Thymus (tissue), 11 donors: ENCODE results near the gene SUDS3. TPM values are rescaled to one million over a fixed set of nuclear protein-coding genes. Genes with fewer than 3 reads are reported as not detected.
"Not testable (repeated sequence)": the region's sequence is repeated elsewhere in the genome, so short reads cannot be mapped to it uniquely, and the experiment has no call there.

Source experiments
- DNase-seq, 9 donors: peaks; one replicate each; pipeline ENCODE4 v3.0.0-alpha.2; 2013; ENCODE audit warnings: low spot score in 9 of 9, low read depth in 6 of 9, missing footprints in 1 of 9
- H3K27ac ChIP-seq, 2 donors: one replicate each; pipeline ENCODE4 v1.5.1; 2013; ENCODE audit warnings: control low read depth in 1 of 2, low read depth in 1 of 2, low read length in 1 of 2, mild to moderate bottlenecking in 1 of 2, moderate library complexity in 1 of 2
- H3K27me3 ChIP-seq, 2 donors: one replicate each; pipeline ENCODE4 v1.5.1; 2013; ENCODE audit warnings: low read length in 1 of 2; ENCODE audit not compliant: control insufficient read depth in 2 of 2, insufficient read depth in 1 of 2
- H3K36me3 ChIP-seq, 2 donors: one replicate each; pipeline ENCODE4 v1.5.1; 2013; ENCODE audit warnings: low read length in 1 of 2, mild to moderate bottlenecking in 1 of 2, moderate library complexity in 1 of 2; ENCODE audit not compliant: control insufficient read depth in 2 of 2, insufficient read depth in 2 of 2
- H3K4me1 ChIP-seq, 2 donors: one replicate each; pipeline ENCODE4 v1.5.1; 2013; ENCODE audit warnings: low read length in 2 of 2; ENCODE audit not compliant: control insufficient read depth in 2 of 2, insufficient read depth in 2 of 2
- H3K4me3 ChIP-seq, 2 donors: one replicate each; pipeline ENCODE4 v1.5.1; 2013; ENCODE audit warnings: low read length in 2 of 2, control low read depth in 1 of 2, mild to moderate bottlenecking in 1 of 2
- H3K9me3 ChIP-seq, 2 donors: one replicate each; pipeline ENCODE4 v1.5.1; 2013; ENCODE audit warnings: low read length in 1 of 2, mild to moderate bottlenecking in 1 of 2; ENCODE audit not compliant: control insufficient read depth in 2 of 2, insufficient read depth in 1 of 2
- WGBS: extraction: QIAGEN DNeasy Blood & Tissue Kit; methylation state at CpG from one replicate; pipeline ENCODE4 v1.1.7; 2013; 5-methylcytosine and 5-hydroxymethylcytosine counted together
- polyA plus RNA-seq: library from polyadenylated mRNA; stranded (reverse); fragments of 200-250 nt; gene quantifications from one replicate; pipeline ENCODE4 v1.2.3, GENCODE V29; 2013
- total RNA-seq: library from RNA; stranded (reverse); fragments of 120-200 nt; gene quantifications from one replicate; pipeline ENCODE4 v1.2.4, GENCODE V29; 2013
- donor health status: healthy.

Gene SUDS3
- total and polyA plus RNA-seq, 2 donors = 19.3 to 21.8 TPM

DNA sequence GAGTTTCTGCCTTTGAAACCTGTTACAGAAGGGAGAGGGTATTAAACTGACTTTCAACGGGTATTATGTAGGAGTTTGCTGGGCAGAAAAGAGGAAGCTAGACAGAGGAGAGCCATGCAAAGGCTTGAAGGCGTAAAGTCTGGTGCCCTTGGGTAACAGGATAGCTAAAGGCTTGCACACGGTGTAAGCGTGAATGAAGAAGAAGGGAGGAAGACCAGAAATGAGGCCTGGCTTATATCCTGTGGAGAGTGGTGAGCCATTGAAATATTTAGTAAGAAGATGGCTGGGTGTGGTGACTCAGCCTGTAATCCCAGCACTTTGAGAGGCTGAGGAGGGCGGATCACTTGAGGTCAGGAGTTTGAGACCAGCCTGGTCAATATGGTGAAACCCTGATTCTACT lies 22.6 kb downstream of the SUDS3 start:
- Histone ChIP-seq H3K27me3 (no peaks in the 10 kb centered on the region), H3K27ac (no peak overlapping the region), H3K36me3 (peaks cover 58 to 59% of the 10 kb centered on the region in 2 donors), H3K4me1 (peaks cover 0 to 2% of the 10 kb centered on the region in 2 donors), H3K9me3 (no peaks in the 10 kb centered on the region), H3K4me3 (no peak overlapping the region)
- WGBS = 95% methylated on average over 5 of the region's 5 CpGs
- DNase-seq = no peak

DNA sequence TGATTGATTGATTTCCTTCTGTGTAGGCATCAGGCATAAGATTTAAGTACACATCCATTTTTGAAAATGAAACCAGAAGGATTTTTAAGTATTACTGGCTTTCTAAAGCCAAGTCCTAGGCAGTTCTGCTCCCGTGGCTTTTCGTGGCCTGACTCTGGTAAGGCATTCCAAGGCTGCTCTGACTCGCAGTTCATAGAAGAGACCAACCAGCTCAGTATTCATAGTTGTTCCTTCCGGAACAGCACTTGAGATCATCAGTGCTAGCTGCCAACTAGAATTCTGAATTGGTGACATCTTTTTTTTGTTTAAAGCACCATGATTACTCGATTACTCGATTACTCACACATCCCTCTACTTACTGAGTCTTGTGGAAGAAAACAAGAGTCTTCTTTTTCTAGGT lies 25.9 kb downstream of the SUDS3 start:
- H3K4me1 ChIP-seq = peaks cover 0 to 2% of the 10 kb centered on the region in 2 donors
- H3K9me3 ChIP-seq = no peaks in the 10 kb centered on the region
- H3K27ac ChIP-seq = no peak overlapping the region
- 93% methylated on average over 6 of the region's 6 CpGs for WGBS
- DNase-seq = no peak
- peaks cover 44 to 56% of the 10 kb centered on the region in 2 donors for H3K36me3 ChIP-seq
- H3K27me3 ChIP-seq = no peaks in the 10 kb centered on the region
- H3K4me3 ChIP-seq = no peak overlapping the region

DNA sequence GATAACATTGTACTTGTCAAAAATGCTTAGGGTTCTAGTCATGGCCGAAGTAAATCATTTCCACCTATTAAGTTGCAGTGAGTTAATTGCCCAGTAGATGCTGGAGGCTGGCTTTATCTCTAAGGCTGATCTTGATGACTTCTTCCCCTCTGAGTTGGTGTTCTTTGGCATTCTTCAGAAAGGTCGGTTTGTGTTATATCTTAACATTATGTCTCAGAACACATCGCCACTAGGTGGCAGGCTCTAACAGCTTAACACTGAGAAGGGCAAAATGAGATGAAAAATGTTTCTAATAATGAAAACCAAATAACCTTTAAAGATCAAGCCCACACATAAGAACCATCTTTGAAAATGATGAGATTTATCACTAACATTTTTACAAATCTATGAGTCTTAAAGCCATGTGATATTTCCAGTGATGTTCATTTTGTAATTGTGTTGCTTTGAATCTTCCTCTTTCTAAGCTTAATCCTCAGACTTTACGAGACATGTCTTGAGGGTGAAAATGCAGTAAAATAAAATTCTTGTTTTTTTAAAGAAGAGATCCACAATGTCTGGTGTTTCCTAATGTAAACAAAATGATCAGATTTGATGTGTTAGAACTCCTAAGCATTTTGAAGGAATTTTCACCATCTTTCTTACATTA lies 28.6 kb downstream of the SUDS3 start:
- Histone ChIP-seq H3K4me1 (no peaks in the 10 kb centered on the region), H3K4me3 (no peak overlapping the region), H3K9me3 (no peaks in the 10 kb centered on the region), H3K27ac (no peak overlapping the region), H3K27me3 (no peaks in the 10 kb centered on the region), H3K36me3 (peaks cover 29 to 47% of the 10 kb centered on the region in 2 donors)
- peak in 8 of 9 donors; percentile 10 to 69 (median 39) for DNase-seq
- 48% methylated on average over 4 of the region's 4 CpGs for WGBS

DNA sequence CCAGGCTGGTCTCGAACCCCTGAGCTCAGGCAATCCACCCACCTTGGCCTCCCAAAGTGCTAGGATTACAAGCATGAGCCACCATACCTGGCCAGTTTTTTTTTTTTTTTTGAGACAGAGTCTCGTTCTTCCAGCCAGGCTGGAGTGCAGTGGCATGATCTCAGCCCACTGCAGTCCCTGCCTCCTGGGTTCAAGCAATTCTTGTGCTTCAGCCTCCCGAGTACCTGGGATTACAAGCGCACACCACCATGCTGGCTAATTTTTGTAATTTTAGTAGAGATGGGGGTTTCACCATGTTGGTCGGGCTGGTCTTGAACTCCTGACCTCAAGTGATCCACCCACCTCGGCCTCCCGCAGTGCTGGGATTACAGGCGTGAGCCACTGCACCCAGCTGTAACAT lies 31.9 kb downstream of the SUDS3 start:
- not testable (repeated sequence) for H3K9me3 ChIP-seq, H3K27me3 ChIP-seq, H3K4me1 ChIP-seq, DNase-seq, H3K4me3 ChIP-seq, H3K27ac ChIP-seq
- H3K36me3 ChIP-seq = peaks cover 42 to 49% of the 10 kb centered on the region in 2 donors
- 97% methylated on average over 8 of the region's 8 CpGs for WGBS

DNA sequence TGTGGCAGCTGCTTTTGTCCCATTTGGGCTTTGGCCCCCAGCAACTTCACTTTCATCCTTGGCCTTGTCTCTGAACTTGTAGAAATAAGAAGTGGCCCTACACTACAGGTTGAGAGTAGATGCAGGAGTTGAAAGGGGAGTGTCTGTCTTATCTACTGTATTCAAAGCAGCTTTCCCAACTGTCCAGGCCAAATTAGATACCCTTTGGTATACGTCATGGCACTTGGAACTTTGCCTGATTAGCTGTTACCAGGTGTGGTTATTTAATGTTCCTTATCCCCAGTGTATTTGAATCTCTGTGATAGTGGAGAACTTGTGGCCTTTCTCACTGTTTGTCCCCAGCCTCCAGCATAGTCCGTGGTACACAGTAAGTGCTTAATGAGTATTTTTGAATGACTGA lies 33.5 kb downstream of the SUDS3 start:
- Histone ChIP-seq H3K9me3 (peaks cover 0 to 4% of the 10 kb centered on the region in 2 donors), H3K4me1 (peaks cover 0 to 2% of the 10 kb centered on the region in 2 donors), H3K27me3 (no peaks in the 10 kb centered on the region), H3K27ac (no peak overlapping the region), H3K36me3 (peaks cover 49 to 52% of the 10 kb centered on the region in 2 donors), H3K4me3 (no peak overlapping the region)
- WGBS = over 99% methylated on average over 2 of the region's 2 CpGs
- no peak for DNase-seq

DNA sequence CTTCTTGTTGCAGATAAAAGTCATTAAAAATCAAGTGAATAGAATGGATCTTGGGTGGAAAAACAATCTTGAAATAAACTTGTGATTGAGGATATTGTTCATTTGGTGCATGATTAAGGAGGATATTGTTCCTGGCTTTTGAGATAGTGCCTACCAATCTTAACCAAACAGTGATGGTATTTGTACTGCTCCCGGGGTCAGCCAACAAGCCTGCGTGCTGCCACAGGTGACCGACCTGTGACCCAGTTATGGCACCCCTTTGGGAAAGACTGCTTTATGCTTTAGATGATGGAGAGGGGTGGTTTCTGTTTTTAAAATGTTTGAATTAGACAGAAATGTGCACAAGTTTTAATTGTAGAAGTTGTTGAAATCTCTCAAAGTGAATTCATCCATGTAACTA lies 41.6 kb downstream of the SUDS3 start:
- no peak for DNase-seq
- Histone ChIP-seq H3K27me3 (no peaks in the 10 kb centered on the region), H3K9me3 (no peaks in the 10 kb centered on the region), H3K4me1 (no peaks in the 10 kb centered on the region), H3K36me3 (peaks cover 21 to 34% of the 10 kb centered on the region in 2 donors), H3K4me3 (no peak overlapping the region), H3K27ac (no peak overlapping the region)
- 97% methylated on average over 3 of the region's 3 CpGs for WGBS

DNA sequence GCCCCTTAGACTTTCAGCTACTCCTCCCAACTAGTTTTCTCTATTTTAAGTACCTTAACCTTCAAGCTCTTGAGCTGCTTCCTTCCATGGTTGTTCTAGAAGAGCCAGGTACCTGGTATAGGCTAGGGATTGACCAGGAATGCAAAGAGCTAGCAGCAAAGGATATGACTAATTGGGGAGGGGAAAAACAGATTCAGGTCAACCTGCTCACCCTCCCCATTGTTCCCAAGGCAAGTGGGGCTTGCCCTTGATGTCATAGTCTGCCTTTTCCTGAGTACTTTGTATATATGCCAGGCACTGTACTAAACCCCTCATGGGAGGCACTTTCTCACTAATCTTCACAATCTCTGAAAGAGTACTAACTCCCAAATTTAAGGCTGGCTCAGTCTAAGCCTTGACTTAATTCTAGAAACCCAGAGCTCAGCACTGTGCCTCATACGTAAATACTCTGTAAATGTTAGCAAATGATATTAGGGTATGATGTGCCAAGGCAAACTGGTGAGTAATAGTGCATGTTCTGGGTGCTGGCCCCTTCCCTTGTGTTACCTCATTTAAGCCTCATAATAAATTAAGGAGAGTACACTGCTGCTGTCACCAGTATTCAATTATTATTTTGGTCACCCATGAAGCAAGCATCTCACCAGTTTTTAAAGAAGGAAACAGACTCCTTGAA lies 42.2 kb downstream of the SUDS3 start:
- H3K4me1 ChIP-seq = no peaks in the 10 kb centered on the region
- WGBS = 99% methylated on average over 1 of the region's 1 CpG
- no peaks in the 10 kb centered on the region for H3K9me3 ChIP-seq
- H3K4me3 ChIP-seq = no peak overlapping the region
- peaks cover 18 to 29% of the 10 kb centered on the region in 2 donors for H3K36me3 ChIP-seq
- no peak for DNase-seq
- no peaks in the 10 kb centered on the region for H3K27me3 ChIP-seq
- H3K27ac ChIP-seq = no peak overlapping the region

DNA sequence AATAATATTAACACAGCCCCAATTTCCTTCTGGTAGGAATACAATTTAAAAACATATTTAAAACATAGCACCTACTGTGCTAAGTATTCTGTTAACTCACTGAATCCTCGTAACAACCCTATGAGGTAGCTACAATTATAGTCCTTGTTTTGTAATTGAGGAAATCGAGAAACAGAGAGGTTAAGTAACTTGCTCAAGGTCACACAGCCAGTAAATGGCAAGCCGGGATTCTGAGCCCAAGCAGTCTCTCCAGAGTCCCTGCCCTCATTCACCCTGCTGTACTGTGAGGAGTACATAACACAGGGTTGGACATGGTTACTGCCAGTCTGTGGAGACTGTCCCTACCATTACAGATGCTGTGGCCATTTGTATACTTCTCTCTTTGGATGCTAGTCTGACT lies 44.3 kb downstream of the SUDS3 start:
- peaks cover 8 to 9% of the 10 kb centered on the region in 2 donors for H3K36me3 ChIP-seq
- no peak for DNase-seq
- 98% methylated on average over 3 of the region's 3 CpGs for WGBS
- H3K4me1 ChIP-seq = no peaks in the 10 kb centered on the region
- no peaks in the 10 kb centered on the region for H3K9me3 ChIP-seq
- no peaks in the 10 kb centered on the region for H3K27me3 ChIP-seq
- no peak overlapping the region for H3K4me3 ChIP-seq
- H3K27ac ChIP-seq = no peak overlapping the region

DNA sequence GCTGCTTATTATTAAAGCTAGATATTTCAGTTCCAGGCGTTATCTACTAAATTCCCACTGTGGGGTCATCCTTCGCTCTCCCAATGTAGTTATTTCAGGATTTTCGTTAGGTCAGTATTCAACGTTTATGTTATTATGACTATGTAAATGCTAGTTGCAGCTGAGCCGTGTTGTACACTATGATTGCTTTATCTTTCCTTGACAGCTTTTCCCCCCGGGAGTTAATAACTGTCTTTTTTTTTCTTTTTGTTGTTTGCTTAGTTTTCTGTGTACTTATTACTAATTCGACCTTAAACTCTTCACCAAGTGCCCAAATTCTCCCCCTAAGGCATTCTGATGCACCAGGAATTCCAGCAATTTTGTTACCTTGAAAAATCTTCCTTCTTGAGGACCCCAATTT lies 48.5 kb downstream of the SUDS3 start:
- Histone ChIP-seq H3K9me3 (no peaks in the 10 kb centered on the region), H3K27ac (no peak overlapping the region), H3K4me3 (no peak overlapping the region), H3K27me3 (no peaks in the 10 kb centered on the region), H3K4me1 (no peaks in the 10 kb centered on the region), H3K36me3 (no peaks in the 10 kb centered on the region)
- DNase-seq = no peak
- WGBS = 90% methylated on average over 7 of the region's 7 CpGs
